Measurements from ENCODE around the gene GCDH. TPM values are rescaled to one million over a fixed set of nuclear protein-coding genes. Genes with fewer than 3 reads are reported as not detected.
"Not testable (repeated sequence)": the region's sequence is repeated elsewhere in the genome, so short reads cannot be mapped to it uniquely, and the experiment has no call there.

GCDH gene
- total RNA-seq, 2 donors from 2014 or later, result 66.4 to 81.7 TPM

DNA sequence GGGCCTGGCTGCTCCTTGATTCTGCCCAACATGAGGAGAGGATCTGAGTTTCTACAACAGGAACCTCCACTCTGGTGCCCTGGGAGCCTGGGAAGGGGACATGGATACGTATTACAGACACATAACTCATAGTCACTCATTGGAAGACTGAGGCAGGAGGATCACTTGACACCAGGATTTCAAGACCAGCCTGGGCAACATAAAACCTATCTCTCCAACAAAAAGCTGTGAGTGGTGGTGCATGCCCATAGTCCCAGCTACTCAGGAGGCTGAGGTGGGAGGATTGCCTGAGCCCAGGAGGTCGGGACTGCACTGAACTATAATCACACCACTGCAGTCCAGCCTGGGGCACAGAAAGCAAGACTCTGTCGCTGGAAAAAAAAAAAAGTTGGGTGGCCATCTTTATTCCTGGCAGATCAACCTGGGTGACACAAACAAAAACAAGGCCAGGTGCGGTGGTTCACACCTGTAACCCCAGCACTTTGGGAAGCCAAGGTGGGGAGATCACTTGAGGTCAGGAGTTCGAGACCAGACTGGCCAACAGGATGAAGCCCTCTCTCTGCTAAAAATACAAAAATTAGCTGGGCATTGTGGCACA lies 2.9 kb upstream of the GCDH start:
- intact Hi-C loops (cut with DNase I), result loop anchor here (10.0 kb wide), 1 partner anchor 47 kb away; the partner anchor contains the start of genes CALR and FARSA
- H3K9me3 ChIP-seq, result no peaks in the 10 kb centered on the region
- no peaks in the 10 kb centered on the region for H3K36me3 ChIP-seq
- no peak overlapping the region for H3K27ac ChIP-seq
- no peak for DNase-seq (ENCODE audit: low spot score)
- TF ChIP-seq, protein P1, sequence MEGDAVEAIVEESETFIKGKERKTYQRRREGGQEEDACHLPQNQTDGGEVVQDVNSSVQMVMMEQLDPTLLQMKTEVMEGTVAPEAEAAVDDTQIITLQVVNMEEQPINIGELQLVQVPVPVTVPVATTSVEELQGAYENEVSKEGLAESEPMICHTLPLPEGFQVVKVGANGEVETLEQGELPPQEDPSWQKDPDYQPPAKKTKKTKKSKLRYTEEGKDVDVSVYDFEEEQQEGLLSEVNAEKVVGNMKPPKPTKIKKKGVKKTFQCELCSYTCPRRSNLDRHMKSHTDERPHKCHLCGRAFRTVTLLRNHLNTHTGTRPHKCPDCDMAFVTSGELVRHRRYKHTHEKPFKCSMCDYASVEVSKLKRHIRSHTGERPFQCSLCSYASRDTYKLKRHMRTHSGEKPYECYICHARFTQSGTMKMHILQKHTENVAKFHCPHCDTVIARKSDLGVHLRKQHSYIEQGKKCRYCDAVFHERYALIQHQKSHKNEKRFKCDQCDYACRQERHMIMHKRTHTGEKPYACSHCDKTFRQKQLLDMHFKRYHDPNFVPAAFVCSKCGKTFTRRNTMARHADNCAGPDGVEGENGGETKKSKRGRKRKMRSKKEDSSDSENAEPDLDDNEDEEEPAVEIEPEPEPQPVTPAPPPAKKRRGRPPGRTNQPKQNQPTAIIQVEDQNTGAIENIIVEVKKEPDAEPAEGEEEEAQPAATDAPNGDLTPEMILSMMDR (IDR thresholded peaks at IDR 0.05), result no peak
- TF ChIP-seq POLR2A (IDR thresholded peaks at IDR 0.05), result no peak
- no peak for TF ChIP-seq POLR2AphosphoS5 (IDR thresholded peaks at IDR 0.05)
- 74% methylated on average over 5 of the region's 5 CpGs for WGBS
- H3K4me1 ChIP-seq (replicated peaks), result peaks cover 6% of the 10 kb centered on the region
- H3K27me3 ChIP-seq (replicated peaks; ENCODE audit: insufficient read depth), result no peaks in the 10 kb centered on the region
- H3K4me3 ChIP-seq, result no peak overlapping the region

DNA sequence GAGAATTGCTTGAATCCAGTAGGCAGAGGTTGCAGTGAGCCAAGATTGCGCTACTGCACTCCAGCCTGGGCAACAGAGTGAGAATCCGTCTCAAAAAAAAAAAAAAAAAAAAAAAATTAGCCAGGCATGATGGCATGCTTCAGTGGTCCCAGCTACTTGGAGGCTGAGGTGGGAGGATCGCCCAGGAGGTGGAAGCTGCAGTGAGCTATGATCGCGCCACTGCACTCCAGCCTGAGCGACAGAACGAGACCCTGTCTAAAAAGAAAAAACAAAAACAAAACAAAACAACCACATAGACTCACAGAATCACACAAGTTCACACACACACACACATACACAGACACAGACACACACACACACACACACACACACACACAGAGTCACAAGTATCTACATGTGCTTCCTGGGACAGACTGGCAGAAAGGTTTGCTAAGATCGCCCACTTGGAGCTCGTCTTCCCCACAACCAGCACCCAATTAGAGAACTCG lies 617 bp upstream of the GCDH start:
- intact Hi-C loops (cut with DNase I); H3K27me3 ChIP-seq (replicated peaks; ENCODE audit: insufficient read depth); H3K4me3 ChIP-seq; H3K9me3 ChIP-seq; DNase-seq (ENCODE audit: low spot score); H3K4me1 ChIP-seq (replicated peaks); H3K36me3 ChIP-seq: not testable (repeated sequence)
- H3K27ac ChIP-seq, result peak overlapping the region; percentile 66 to 70
- WGBS, result 25% methylated on average over 10 of the region's 10 CpGs

DNA sequence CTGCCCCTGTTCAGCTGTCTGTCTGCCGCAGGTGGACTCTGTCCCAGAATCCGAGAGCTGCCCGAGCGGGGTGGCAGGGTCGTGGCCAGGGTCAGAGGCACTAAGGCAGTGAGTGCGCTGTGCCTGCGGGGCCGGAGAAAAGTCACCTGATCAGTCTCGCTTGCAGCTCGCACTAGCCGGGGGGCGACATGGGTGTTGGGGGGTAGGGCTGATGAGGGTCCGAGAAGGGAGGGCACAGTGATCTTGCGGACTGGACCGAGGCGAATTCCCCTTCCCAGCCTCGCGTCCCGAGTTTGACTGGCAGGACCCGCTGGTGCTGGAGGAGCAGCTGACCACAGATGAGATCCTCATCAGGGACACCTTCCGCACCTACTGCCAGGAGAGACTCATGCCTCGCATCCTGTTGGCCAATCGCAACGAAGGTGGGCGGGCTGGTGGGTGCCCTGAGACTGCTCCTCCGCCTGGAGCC lies 627 bp downstream of the GCDH start:
- peaks cover 0 to 7% of the 10 kb centered on the region in 2 donors for H3K36me3 ChIP-seq
- H3K27ac ChIP-seq, result peak overlapping the region; percentile 66 to 70
- no peak for TF ChIP-seq POLR2AphosphoS5 (IDR thresholded peaks at IDR 0.05)
- TF ChIP-seq, protein P1 (IDR thresholded peaks at IDR 0.05), result no peak
- no peak for TF ChIP-seq POLR2A (IDR thresholded peaks at IDR 0.05)
- intact Hi-C loops (cut with DNase I), result no loop called here
- peaks cover 6% of the 10 kb centered on the region for H3K4me1 ChIP-seq (replicated peaks)
- H3K27me3 ChIP-seq (replicated peaks; ENCODE audit: insufficient read depth), result no peaks in the 10 kb centered on the region
- 5% methylated on average over 25 of the region's 26 CpGs for WGBS
- no peak for DNase-seq (ENCODE audit: low spot score)
- peak overlapping the region; percentile 79 to 94 for H3K4me3 ChIP-seq
- no peaks in the 10 kb centered on the region for H3K9me3 ChIP-seq

DNA sequence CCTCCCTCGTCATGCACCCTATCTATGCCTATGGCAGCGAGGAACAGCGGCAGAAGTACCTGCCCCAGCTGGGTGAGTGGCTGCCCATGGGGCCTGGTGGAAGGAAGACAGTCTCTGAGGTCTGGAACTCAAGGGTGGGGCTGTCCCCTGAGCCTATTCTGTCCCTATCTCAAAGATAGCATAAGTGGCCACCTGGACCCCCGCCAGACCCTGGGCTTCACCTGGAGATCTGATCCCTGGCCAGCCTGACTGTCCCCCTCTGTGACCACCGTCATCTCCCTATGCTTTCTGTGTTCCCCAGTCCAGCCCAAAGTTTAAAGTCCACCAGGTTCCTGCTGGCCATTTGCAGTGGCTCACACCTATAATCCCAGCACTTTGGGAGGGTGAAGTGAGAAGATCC lies 2.6 kb downstream of the GCDH start:
- no peaks in the 10 kb centered on the region for H3K9me3 ChIP-seq
- intact Hi-C loops (cut with DNase I), result no loop called here
- H3K27me3 ChIP-seq (replicated peaks; ENCODE audit: insufficient read depth), result no peaks in the 10 kb centered on the region
- TF ChIP-seq POLR2AphosphoS5 (IDR thresholded peaks at IDR 0.05) (no peak), POLR2A (IDR thresholded peaks at IDR 0.05) (no peak)
- TF ChIP-seq, protein P1 (IDR thresholded peaks at IDR 0.05), result no peak
- DNase-seq (ENCODE audit: low spot score), result no peak
- no peak overlapping the region for H3K4me3 ChIP-seq
- 95% methylated on average over 5 of the region's 5 CpGs for WGBS
- H3K27ac ChIP-seq, result no peak overlapping the region
- H3K36me3 ChIP-seq, result peaks cover 3 to 7% of the 10 kb centered on the region in 2 donors
- H3K4me1 ChIP-seq (replicated peaks), result peaks cover 6% of the 10 kb centered on the region

DNA sequence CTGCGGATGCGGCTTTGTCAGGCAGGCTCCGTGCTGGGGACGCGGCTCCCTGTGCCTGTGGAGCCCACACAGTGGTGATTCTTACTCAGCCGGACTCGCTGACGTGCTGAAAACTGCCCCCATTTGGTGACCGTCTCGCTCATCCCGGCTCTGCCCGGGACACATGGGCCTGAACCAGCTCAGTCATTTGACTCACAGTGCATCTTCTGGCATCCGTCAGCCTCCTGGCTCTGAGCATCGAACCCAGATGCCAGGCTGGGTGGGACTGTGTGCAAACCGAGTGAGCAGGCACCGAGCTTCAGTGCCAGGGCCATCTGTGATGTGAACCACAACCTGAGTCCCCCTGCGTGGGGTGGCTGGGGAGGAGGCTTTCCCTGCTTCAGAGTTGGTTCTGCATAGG lies 5.5 kb downstream of the GCDH start:
- H3K4me1 ChIP-seq (replicated peaks), result peaks cover 6% of the 10 kb centered on the region
- no peaks in the 10 kb centered on the region for H3K27me3 ChIP-seq (replicated peaks; ENCODE audit: insufficient read depth)
- no peaks in the 10 kb centered on the region for H3K9me3 ChIP-seq
- H3K4me3 ChIP-seq, result no peak overlapping the region
- TF ChIP-seq POLR2A (IDR thresholded peaks at IDR 0.05), result no peak
- TF ChIP-seq POLR2AphosphoS5 (IDR thresholded peaks at IDR 0.05), result no peak
- TF ChIP-seq, protein P1 (IDR thresholded peaks at IDR 0.05), result no peak
- intact Hi-C loops (cut with DNase I), result no loop called here
- H3K36me3 ChIP-seq, result peaks cover 3 to 7% of the 10 kb centered on the region in 2 donors
- H3K27ac ChIP-seq, result no peak overlapping the region
- 97% methylated on average over 17 of the region's 17 CpGs for WGBS
- no peak for DNase-seq (ENCODE audit: low spot score)
